Measurements from ENCODE around the gene RGS6.

DNA sequence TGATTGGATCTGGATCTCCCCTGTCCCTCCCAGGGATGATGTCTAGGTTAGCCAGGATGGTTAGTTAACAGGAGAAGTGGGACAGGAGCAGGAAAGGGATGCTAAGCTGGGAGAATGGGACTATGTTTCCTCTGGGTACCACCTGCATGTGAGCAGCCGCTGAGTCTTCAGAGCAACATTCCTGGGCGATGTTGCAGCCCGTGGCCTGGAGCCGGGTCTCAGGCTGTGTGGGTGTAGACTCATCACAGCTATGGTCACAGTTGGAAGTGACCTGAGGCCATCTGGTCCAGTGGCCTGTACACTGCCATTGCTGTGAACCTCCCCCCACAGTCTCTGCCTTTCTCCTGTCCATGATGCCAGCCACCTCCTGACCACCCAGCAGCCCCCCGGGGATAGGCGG is 539.1 kb downstream of the RGS6 start:
- TF ChIP-seq EZH2 (IDR thresholded peaks at IDR 0.05; ENCODE audit: insufficient read depth, low read length) = no peak
- TF ChIP-seq, protein P1, sequence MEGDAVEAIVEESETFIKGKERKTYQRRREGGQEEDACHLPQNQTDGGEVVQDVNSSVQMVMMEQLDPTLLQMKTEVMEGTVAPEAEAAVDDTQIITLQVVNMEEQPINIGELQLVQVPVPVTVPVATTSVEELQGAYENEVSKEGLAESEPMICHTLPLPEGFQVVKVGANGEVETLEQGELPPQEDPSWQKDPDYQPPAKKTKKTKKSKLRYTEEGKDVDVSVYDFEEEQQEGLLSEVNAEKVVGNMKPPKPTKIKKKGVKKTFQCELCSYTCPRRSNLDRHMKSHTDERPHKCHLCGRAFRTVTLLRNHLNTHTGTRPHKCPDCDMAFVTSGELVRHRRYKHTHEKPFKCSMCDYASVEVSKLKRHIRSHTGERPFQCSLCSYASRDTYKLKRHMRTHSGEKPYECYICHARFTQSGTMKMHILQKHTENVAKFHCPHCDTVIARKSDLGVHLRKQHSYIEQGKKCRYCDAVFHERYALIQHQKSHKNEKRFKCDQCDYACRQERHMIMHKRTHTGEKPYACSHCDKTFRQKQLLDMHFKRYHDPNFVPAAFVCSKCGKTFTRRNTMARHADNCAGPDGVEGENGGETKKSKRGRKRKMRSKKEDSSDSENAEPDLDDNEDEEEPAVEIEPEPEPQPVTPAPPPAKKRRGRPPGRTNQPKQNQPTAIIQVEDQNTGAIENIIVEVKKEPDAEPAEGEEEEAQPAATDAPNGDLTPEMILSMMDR (IDR thresholded peaks at IDR 0.05; ENCODE audit: insufficient read depth, low read depth, low read length) = no peak

All from astrocyte (in vitro differentiated cells and primary cell).